ENCODE results near the gene SCO1.

SCO1 gene

GRCh38 chr17:10652984-10653659 lies 44.2 kb downstream of the SCO1 start:
- Histone ChIP-seq H3K4me3 (ENCODE audit: low read length in 2 of 2) (no peak overlapping the region), H3K18ac (ENCODE audit: low read length) (peak overlapping the region; percentile 11), H3K9ac (ENCODE audit: low read depth, low read length, poor library complexity) (no peak overlapping the region), H3K4me2 (ENCODE audit: insufficient read depth, low read length, poor library complexity, severe bottlenecking) (no peak overlapping the region), H3K23ac (ENCODE audit: low read depth, low read length, poor library complexity) (no peak overlapping the region), H2AFZ (ENCODE audit: low read length) (no peak overlapping the region), H3K79me1 (ENCODE audit: low read depth, low read length) (no peaks in the 10 kb centered on the region), H3K4me1 (ENCODE audit: control insufficient read depth in 2 of 2, insufficient read depth in 1 of 2, low read depth in 1 of 2, low read length in 2 of 2) (peaks cover 0 to 5% of the 10 kb centered on the region in 2 donors), H3K4ac (ENCODE audit: low read length) (no peak overlapping the region), H3K36me3 (replicated peaks in 1 of 2; ENCODE audit: control insufficient read depth in 2 of 2, insufficient read depth in 2 of 2, low read length in 2 of 2) (no peaks in the 10 kb centered on the region), H2BK15ac (ENCODE audit: low read length) (peak overlapping the region; percentile 75), H2BK12ac (ENCODE audit: low read length) (no peak overlapping the region), H3K27ac (replicated peaks; ENCODE audit: low read length) (no peak overlapping the region), H4K8ac (ENCODE audit: low read depth, low read length) (no peak overlapping the region), H2BK5ac (ENCODE audit: low read length) (no peak overlapping the region), H3K14ac (ENCODE audit: low read length) (no peak overlapping the region), H3K27me3 (ENCODE audit: control insufficient read depth in 3 of 3, insufficient read depth in 3 of 3, low read depth in 1 of 3, low read length in 3 of 3) (no peaks in the 10 kb centered on the region), H4K91ac (ENCODE audit: low read depth, low read length, poor library complexity) (no peak overlapping the region), H2AK5ac (ENCODE audit: low read depth, low read length) (no peak overlapping the region), H3K9me3 (replicated peaks in 1 of 2; ENCODE audit: control insufficient read depth in 2 of 2, insufficient read depth in 1 of 2, low read depth in 1 of 2, low read length in 2 of 2) (peaks cover 0 to 2% of the 10 kb centered on the region in 2 donors), H2BK120ac (ENCODE audit: low read depth, low read length) (no peak overlapping the region)
- no peak for DNase-seq (ENCODE audit: low spot score)
- no CpG with 5 or more reads among the region's 11 CpGs for WGBS, 2 donors (ENCODE audit: extremely low coverage in 2 of 2, insufficient read length in 2 of 2, insufficient replicate concordance in 1 of 2)

- Histone ChIP-seq H3K4ac (ENCODE audit: low read length) (no peak overlapping the region), H3K4me1 (ENCODE audit: control insufficient read depth in 2 of 2, insufficient read depth in 1 of 2, low read depth in 1 of 2, low read length in 2 of 2) (no peaks in the 10 kb centered on the region), H2AFZ (ENCODE audit: low read length) (no peak overlapping the region), H2BK12ac (ENCODE audit: low read length) (no peak overlapping the region), H2BK120ac (ENCODE audit: low read depth, low read length) (no peak overlapping the region), H3K23ac (ENCODE audit: low read depth, low read length, poor library complexity) (no peak overlapping the region), H3K27ac (replicated peaks; ENCODE audit: low read length) (no peak overlapping the region), H2AK5ac (ENCODE audit: low read depth, low read length) (no peak overlapping the region), H3K14ac (ENCODE audit: low read length) (no peak overlapping the region), H4K91ac (ENCODE audit: low read depth, low read length, poor library complexity) (no peak overlapping the region), H4K8ac (ENCODE audit: low read depth, low read length) (no peak overlapping the region), H3K36me3 (replicated peaks in 1 of 2; ENCODE audit: control insufficient read depth in 2 of 2, insufficient read depth in 2 of 2, low read length in 2 of 2) (no peaks in the 10 kb centered on the region), H3K4me3 (ENCODE audit: low read length in 2 of 2) (no peak overlapping the region), H3K4me2 (ENCODE audit: insufficient read depth, low read length, poor library complexity, severe bottlenecking) (no peak overlapping the region), H2BK5ac (ENCODE audit: low read length) (no peak overlapping the region), H3K9me3 (replicated peaks in 1 of 2; ENCODE audit: control insufficient read depth in 2 of 2, insufficient read depth in 1 of 2, low read depth in 1 of 2, low read length in 2 of 2) (peaks cover 0 to 2% of the 10 kb centered on the region in 2 donors), H2BK15ac (ENCODE audit: low read length) (no peak overlapping the region), H3K9ac (ENCODE audit: low read depth, low read length, poor library complexity) (no peak overlapping the region), H3K79me1 (ENCODE audit: low read depth, low read length) (no peaks in the 10 kb centered on the region), H3K18ac (ENCODE audit: low read length) (no peak overlapping the region), H3K27me3 (ENCODE audit: control insufficient read depth in 3 of 3, insufficient read depth in 3 of 3, low read depth in 1 of 3, low read length in 3 of 3) (no peaks in the 10 kb centered on the region)
- no peak for DNase-seq (ENCODE audit: low spot score)
- WGBS, 2 donors (ENCODE audit: extremely low coverage in 2 of 2, insufficient read length in 2 of 2, insufficient replicate concordance in 1 of 2): no CpG with 5 or more reads among the region's 9 CpGs
Measured at GRCh38 chr17:10651927-10652326, 45.4 kb downstream of the SCO1 start.

GRCh38 chr17:10649602-10650001 lies 47.7 kb downstream of the SCO1 start:
- WGBS, 2 donors (ENCODE audit: extremely low coverage in 2 of 2, insufficient read length in 2 of 2, insufficient replicate concordance in 1 of 2): no CpG with 5 or more reads among the region's 5 CpGs
- Histone ChIP-seq H3K27me3 (ENCODE audit: control insufficient read depth in 3 of 3, insufficient read depth in 3 of 3, low read depth in 1 of 3, low read length in 3 of 3) (no peaks in the 10 kb centered on the region), H3K4me3 (ENCODE audit: low read length in 2 of 2) (no peak overlapping the region), H3K18ac (ENCODE audit: low read length) (no peak overlapping the region), H3K4me1 (ENCODE audit: control insufficient read depth in 2 of 2, insufficient read depth in 1 of 2, low read depth in 1 of 2, low read length in 2 of 2) (no peaks in the 10 kb centered on the region), H4K8ac (ENCODE audit: low read depth, low read length) (no peak overlapping the region), H3K36me3 (replicated peaks in 1 of 2; ENCODE audit: control insufficient read depth in 2 of 2, insufficient read depth in 2 of 2, low read length in 2 of 2) (no peaks in the 10 kb centered on the region), H2BK5ac (ENCODE audit: low read length) (no peak overlapping the region), H3K27ac (replicated peaks; ENCODE audit: low read length) (no peak overlapping the region), H3K14ac (ENCODE audit: low read length) (no peak overlapping the region), H2BK15ac (ENCODE audit: low read length) (no peak overlapping the region), H3K9me3 (replicated peaks in 1 of 2; ENCODE audit: control insufficient read depth in 2 of 2, insufficient read depth in 1 of 2, low read depth in 1 of 2, low read length in 2 of 2) (peaks cover 0 to 2% of the 10 kb centered on the region in 2 donors), H2BK120ac (ENCODE audit: low read depth, low read length) (no peak overlapping the region), H2AFZ (ENCODE audit: low read length) (no peak overlapping the region), H2AK5ac (ENCODE audit: low read depth, low read length) (no peak overlapping the region), H3K4me2 (ENCODE audit: insufficient read depth, low read length, poor library complexity, severe bottlenecking) (no peak overlapping the region), H3K79me1 (ENCODE audit: low read depth, low read length) (no peaks in the 10 kb centered on the region), H3K9ac (ENCODE audit: low read depth, low read length, poor library complexity) (no peak overlapping the region), H2BK12ac (ENCODE audit: low read length) (no peak overlapping the region), H3K23ac (ENCODE audit: low read depth, low read length, poor library complexity) (no peak overlapping the region), H4K91ac (ENCODE audit: low read depth, low read length, poor library complexity) (no peak overlapping the region), H3K4ac (ENCODE audit: low read length) (no peak overlapping the region)
- no peak for DNase-seq (ENCODE audit: low spot score)

DNA sequence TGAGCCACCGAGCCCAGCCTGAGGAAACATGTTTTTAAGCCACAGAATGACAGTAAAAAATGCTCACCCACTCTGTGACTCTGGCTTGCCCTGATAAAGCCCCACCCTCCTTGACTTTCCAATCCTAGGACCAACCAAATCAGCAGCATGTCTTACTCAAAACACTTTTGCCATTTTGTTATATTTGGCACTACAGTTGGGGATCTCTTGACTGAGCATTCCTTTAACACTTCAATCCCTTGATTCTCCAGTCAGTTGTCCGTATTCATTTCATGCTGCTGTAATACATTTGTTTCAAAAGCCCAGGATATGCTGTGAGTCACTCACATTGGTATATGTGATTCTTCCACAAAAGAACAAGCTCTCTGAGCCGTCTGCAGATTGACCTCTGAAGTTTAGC lies 48.4 kb downstream of the SCO1 start:
- H2BK5ac ChIP-seq (ENCODE audit: low read length): no peak overlapping the region
- H3K18ac ChIP-seq (ENCODE audit: low read length): no peak overlapping the region
- H2AFZ ChIP-seq (ENCODE audit: low read length): no peak overlapping the region
- no peak overlapping the region for H4K91ac ChIP-seq (ENCODE audit: low read depth, low read length, poor library complexity)
- H2BK15ac ChIP-seq (ENCODE audit: low read length): no peak overlapping the region
- H3K27me3 ChIP-seq (ENCODE audit: control insufficient read depth in 3 of 3, insufficient read depth in 3 of 3, low read depth in 1 of 3, low read length in 3 of 3): no peaks in the 10 kb centered on the region
- no peak overlapping the region for H3K14ac ChIP-seq (ENCODE audit: low read length)
- H3K9ac ChIP-seq (ENCODE audit: low read depth, low read length, poor library complexity): no peak overlapping the region
- H3K4me2 ChIP-seq (ENCODE audit: insufficient read depth, low read length, poor library complexity, severe bottlenecking): no peak overlapping the region
- no peak overlapping the region for H2BK120ac ChIP-seq (ENCODE audit: low read depth, low read length)
- WGBS, 2 donors (ENCODE audit: extremely low coverage in 2 of 2, insufficient read length in 2 of 2, insufficient replicate concordance in 1 of 2): no CpG with 5 or more reads among the region's 3 CpGs
- no peaks in the 10 kb centered on the region for H3K79me1 ChIP-seq (ENCODE audit: low read depth, low read length)
- no peak overlapping the region for H2AK5ac ChIP-seq (ENCODE audit: low read depth, low read length)
- H3K9me3 ChIP-seq (replicated peaks in 1 of 2; ENCODE audit: control insufficient read depth in 2 of 2, insufficient read depth in 1 of 2, low read depth in 1 of 2, low read length in 2 of 2): peaks cover 0 to 2% of the 10 kb centered on the region in 2 donors
- H3K4me1 ChIP-seq (ENCODE audit: control insufficient read depth in 2 of 2, insufficient read depth in 1 of 2, low read depth in 1 of 2, low read length in 2 of 2): no peaks in the 10 kb centered on the region
- H3K4me3 ChIP-seq (ENCODE audit: low read length in 2 of 2): no peak overlapping the region
- H3K4ac ChIP-seq (ENCODE audit: low read length): no peak overlapping the region
- H3K23ac ChIP-seq (ENCODE audit: low read depth, low read length, poor library complexity): no peak overlapping the region
- DNase-seq (ENCODE audit: low spot score): no peak
- no peak overlapping the region for H4K8ac ChIP-seq (ENCODE audit: low read depth, low read length)
- H2BK12ac ChIP-seq (ENCODE audit: low read length): no peak overlapping the region
- no peak overlapping the region for H3K27ac ChIP-seq (replicated peaks; ENCODE audit: low read length)
- H3K36me3 ChIP-seq (replicated peaks in 1 of 2; ENCODE audit: control insufficient read depth in 2 of 2, insufficient read depth in 2 of 2, low read length in 2 of 2): no peaks in the 10 kb centered on the region

Measured in neuronal stem cell (in vitro differentiated cells).